NCI-H2029 (cell line): ENCODE results near the gene MEAK7.
A peak's percentile ranks its signal among the peaks of the same experiment; 100 is the strongest.

Experiments
- DNase-seq: peaks from one replicate; lab custom pipeline; 2025; lab: John Stamatoyannopoulos, UW

The MEAK7 gene, protein sequence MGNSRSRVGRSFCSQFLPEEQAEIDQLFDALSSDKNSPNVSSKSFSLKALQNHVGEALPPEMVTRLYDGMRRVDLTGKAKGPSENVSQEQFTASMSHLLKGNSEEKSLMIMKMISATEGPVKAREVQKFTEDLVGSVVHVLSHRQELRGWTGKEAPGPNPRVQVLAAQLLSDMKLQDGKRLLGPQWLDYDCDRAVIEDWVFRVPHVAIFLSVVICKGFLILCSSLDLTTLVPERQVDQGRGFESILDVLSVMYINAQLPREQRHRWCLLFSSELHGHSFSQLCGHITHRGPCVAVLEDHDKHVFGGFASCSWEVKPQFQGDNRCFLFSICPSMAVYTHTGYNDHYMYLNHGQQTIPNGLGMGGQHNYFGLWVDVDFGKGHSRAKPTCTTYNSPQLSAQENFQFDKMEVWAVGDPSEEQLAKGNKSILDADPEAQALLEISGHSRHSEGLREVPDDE

DNA sequence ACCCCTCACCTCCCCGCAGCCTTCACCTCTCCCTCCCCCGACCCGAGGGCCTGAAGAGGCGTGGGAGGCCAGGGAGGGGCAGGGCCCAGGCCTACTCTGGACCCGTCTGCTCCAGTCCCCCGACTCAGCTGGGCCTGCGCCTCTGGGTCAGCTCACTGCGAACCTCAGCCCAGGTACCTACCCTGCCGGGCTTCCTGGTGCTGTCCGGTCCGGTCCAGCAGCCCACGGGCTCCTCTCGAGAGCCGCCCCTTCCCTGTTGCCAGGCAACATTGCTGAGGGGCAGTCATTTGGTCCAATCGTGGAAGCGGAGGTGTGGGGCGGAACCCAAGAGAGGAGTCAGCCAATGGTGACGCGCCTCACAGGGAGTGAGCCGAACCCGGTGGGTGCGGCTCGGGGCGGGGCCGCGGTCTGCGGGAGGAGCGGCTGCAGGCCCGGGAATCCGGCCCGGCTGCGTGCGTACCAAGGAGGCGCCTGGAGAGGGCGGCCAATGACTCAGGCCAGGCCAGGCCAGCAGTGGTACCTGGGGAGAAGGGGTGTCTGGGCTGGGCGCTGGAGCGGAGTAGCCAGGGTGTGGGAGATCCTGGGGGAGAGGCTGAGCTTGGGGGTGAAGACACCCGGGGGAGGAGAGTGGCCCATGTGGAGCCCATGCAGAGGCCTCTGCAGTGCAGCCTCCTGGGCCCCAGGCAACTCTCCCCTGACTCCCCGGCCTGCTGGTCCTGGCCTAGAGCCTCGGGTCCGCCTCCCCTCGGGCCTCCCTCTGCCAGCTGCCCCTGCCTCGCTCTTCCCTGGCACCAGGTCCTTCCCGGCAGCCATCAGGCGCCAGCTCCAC lies at the start of gene MEAK7:
MEAK7 (minus strand) TSS at position 240 of the 829 bp plus-strand sequence. CDS start 6,573 bp downstream, outside the sequence.
- peak; percentile 82 for DNase-seq

DNA sequence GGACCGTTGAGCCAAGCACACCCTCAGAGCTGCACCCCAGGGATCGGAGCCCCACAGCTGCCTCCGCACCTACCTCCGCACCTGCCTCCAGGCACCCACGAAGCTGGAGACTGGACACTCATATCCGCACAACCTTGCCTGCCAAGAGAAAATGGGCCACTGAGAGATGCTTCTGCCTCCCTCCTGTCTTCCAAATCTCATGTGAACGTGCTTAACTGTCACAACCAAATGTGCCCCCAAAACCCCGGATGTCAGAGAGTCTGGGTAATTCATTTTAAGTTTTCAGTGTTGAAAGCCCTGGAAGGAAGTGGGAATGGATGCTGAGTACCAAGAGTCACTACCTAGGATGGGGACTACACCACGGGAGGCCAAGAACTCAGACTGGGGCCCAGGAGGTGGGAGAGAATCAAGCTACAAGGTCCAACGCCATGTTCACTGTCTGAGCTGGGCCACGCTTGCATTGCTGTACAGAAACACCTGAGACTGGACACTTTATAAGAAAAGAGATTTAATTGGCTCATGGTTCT lies 49.5 kb upstream of the MEAK7 start:
- DNase-seq: no peak

DNA sequence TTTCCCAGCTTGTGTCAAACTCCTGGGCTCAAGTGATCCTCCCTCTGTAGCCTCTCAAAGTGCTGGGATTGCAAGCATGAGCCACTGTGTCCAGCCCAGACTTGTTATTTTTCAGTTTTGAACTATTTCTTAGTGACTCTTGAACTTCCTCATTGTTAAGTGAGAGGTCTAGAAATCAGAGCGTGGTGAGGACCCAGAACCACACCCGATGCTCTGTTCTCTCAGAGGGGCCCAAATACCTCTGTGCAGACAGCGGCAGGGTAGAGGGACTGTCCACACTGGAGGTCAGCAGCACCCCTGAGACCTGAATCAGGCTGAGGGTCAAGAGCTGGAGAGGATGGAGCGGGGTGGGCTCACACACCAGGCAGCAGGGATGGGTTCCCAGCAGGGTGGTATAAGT lies 47.7 kb upstream of the MEAK7 start:
- DNase-seq: no peak

DNA sequence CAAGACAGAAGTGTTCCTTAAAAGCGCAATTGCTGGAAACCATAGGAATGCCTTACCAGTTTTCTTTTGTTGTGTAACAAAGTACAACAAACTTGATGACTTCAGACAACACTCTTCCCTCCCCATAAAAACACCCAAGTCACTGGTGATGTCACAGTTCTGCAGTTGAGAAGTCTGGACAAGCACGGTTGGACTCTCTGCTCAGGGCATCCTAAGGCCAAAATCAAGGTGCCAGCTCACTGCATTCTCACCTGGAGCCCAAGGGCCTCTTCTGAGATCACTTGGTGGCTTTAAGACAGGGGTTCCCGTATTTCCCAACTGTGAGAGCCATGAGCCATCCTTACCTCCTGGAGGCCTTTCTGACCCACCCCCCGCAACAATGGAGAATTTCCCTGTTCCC lies 45.6 kb upstream of the MEAK7 start:
- no peak for DNase-seq

DNA sequence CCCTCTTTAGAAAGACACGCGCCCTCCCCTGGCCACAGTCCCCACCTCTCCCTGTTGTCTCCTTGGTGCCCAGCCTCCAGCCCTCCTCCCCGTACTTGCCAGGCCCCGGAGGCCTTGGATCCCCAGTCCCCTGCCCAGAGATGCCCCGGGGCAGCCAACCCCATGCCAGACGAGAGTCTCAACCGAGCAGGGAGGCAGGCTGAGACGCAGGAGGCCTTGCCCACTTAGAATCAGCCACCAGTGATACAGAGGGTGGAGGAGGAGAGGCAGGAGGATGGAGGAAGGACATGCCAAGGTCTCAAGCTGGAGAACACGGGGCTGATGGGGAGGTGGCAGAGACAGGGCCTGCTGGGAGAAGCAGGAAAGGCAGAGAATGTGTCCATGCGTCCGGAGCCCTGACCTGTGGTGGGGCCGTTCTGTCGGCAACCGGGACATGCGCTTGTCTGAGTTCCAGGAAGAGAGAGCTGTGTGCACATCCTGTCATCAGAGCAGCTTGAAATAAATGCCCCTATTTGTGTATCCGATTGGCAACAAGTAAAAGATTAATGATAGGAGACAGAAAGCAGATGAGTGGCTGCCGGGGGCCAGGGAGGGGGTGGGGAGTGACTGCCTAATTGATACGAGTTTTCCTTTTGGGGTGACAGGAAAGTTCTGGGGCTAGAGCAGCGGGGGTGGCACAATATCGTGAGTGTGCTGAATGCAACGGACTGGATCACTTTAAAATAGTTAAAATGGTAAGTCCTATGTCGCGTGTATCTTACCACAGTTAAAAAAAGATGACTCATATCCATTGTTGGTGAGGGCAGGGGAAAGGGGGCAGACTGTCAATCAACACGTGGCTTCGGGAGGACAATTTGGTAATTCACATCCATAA lies 44.7 kb upstream of the MEAK7 start:
- no peak for DNase-seq

DNA sequence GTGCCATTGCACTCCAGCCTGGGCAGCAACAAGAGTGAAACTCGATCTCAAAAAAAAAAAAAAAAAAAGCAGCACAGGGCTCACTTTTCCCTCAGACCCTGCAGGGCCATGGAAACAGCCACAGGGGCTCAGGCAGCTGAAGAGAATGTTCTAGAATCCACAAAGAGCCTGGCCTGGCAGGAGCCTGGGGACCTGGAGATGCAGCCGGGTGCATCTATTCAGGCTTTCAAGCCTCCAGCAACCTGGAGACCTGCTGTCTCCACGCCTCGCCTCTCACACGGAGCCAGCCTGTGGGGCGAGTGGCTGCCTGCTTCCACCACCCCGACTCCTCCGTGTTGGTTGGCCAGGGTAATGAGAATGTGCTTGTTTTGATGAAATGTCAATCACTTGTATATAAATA lies 44.0 kb upstream of the MEAK7 start:
- DNase-seq: no peak

DNA sequence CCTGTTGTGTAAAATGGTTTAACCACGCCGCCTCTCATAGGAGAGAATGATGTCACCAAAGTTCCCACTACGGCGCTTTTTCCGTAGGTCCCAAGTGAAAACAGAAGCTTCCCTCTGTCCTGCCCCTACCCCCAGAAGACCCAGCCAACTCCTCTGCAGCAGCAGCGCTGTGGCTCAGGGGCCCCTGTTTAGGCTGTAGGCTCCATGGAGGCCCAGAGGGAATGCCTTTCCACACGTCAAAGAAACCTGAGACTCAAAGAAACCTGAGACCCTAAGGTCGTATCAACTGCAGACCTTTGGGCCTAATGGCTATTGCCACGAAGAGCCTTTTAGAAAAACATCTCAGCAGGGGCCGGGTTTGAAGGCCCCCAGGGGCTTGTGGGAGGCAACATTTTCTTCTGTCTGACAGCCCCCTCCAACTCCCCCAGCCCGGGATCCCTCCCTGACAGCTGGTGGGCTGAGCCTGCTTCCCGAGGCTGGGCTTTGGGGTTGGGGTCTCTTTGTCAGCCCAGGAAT lies 43.1 kb upstream of the MEAK7 start:
- no peak for DNase-seq

DNA sequence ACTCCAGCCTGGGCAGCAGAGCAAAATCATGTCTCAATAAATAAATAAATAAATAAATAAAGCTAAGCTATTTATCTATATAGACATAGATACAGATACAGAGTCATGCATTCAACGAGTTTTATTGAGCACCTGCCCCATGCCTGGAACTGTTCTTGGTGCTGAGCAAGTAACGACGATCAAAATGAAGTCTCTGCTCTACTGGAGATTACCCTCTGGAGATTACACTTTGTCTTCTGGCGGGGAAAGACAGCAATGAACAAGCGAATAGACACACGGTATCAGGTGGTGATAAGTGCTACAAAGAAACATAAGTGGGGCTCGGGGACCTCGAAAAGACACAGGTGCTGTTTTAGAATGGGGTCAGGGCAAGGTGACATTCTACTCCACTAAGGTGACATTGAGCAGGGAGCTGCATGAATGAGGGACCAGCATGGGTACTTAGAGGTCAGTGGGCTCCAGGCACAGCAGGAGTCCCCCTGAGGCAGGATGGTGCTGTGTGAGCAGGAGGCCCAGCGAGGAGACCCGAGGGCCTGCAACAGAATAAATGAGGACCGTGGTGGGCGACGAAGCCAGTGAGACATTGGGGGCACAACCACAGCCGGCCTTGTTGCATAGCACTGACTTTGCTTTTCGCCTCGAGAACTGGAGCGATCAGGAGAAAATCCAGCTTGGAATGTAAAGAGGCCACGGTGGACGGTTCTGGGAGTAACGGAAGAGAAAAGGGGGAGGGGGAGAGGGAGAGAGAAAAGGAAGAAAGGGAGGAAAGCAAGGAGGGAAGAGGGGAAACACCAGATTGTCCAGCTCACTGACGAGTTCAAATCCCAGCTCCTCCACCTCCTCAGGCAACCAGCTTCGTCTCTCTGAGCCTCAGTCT lies 42.4 kb upstream of the MEAK7 start:
- DNase-seq: no peak

DNA sequence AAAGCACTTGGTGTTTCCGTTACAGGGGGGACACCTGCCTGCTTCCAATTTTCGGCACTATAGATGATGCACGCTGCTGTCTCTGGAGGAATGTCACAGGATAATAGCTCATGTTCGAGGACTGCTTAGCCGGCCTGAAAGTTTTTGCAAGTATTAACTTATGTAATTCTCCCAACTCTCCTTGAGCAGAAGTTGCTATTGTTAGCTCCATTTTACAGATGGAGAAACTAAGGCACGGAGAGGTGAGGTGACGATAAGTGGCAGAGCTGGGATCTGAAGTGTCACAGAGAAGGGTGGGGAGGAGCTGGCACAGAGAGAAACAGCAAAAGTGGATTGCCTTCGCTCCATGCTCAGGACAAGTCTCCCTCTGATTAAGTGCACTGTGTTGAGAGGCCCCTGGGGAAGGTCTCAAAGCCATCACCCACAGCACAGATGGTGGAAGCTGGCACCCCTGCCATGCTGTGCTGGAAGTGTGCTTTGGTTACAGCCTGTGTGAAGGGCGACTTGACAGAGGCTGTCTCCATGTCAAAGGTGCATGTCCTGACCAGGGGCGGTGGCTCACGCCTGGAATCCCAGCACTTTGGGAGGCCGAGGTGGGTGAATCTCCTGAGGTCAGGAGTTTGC lies 40.8 kb upstream of the MEAK7 start:
- no peak for DNase-seq

DNA sequence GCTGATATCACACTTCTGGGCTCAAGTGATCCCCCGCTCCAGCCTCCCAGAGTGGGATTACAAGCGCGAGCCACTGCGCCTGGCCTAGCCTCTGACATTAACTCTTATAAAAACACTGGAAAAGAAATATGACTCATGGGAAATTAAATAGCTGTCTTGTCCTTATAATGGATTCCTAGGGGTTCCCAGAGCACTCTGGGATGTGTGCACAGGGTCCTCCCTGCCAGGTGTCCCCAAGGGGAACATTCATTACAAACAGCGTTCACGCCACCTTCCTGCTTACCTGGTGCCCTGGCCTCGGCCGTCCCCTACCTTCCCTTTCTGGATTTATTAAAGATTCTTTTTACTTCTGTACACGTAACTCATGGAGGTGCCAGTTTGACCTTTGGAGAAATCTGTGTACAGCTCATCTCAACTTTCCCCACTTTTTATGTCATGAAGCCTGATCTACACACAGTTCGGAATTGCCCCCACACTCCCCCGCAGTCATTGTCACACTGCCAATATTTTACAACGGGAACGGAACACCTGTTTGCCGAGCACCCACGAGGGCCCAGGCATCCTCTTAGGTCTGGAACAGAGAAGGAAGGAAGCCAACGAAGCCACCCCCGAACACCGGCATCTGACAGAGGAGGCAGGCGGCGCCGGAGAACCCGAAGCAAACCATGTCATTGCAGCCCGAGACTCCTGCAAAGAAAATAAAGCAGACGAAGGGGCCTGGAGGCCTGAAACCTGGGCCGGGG lies 39.7 kb upstream of the MEAK7 start:
- peak; percentile 4 for DNase-seq

DNA sequence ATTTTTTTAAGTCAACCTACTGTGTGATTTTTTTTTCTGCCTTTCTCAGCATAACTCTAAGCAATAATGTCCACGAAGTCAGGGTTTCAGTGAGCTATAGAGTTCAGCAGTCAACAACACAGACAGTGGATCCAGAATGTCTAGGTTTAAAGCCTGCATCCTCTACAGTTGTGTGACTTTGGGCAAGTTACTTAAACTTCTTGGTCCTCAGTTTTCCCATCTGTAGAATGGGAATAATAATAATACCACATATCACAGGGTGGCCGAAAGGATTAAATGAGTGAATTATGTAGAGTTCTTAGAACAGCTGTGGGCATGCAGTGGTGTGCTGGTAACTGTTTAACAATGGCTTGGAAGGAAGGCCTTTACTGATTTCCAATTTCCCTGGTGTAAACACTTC lies 38.8 kb upstream of the MEAK7 start:
- DNase-seq: no peak

DNA sequence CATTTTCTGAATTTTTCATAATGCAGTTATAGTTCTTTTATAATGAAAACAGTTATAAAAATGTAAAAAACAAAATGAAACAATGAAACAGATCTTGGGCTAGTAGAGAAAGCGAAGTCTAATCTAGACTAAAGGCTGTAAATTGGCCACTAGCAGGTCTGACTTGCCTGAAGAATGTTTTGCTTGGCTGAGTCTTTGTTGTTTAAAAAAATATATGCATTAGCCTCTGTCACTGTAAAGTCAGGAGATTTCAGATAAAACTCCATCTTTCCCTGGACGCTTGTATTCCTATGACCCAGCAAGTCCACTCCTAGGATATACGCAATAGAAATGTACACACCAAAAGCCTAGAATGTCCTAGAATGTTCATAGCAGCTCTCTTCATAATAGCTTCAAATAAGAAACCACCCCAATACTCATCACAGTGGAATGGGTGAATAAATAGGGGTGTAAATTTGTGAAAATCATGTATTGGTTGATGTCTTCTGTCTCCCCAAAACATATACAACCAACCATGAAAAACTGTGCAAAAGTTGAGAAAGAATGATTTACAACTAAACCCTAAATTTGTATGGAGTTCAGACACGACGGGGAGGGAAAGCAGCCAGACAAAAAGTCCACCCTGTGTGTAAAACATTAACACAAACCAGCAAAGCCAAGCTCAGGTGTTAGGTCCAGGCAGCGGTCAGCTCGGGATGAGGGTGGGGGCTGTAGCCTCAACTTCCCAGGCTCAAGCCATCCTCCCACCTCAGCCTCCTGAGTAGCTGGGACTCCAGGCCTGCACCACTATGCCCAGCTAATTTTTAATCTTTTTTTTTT lies 37.7 kb upstream of the MEAK7 start:
- no peak for DNase-seq

DNA sequence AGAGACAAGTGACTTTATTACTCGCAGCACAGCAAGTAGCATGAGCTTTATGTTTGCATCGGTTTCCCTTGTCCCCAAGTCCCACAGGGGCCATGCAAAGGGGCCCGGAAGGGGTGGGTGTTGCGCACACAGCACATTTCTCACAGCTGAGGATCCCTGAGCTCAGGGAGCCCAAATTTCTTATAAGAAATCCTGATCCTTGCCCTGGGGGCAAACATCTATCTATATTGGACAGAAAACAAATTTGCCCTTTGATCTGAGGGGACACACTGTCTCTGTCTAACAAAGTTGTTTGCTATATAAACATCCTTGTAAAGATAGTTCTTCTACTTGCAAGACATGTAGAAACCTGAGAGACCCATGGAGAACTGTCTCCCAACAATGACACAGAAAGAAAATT lies 35.7 kb upstream of the MEAK7 start:
- DNase-seq: no peak

DNA sequence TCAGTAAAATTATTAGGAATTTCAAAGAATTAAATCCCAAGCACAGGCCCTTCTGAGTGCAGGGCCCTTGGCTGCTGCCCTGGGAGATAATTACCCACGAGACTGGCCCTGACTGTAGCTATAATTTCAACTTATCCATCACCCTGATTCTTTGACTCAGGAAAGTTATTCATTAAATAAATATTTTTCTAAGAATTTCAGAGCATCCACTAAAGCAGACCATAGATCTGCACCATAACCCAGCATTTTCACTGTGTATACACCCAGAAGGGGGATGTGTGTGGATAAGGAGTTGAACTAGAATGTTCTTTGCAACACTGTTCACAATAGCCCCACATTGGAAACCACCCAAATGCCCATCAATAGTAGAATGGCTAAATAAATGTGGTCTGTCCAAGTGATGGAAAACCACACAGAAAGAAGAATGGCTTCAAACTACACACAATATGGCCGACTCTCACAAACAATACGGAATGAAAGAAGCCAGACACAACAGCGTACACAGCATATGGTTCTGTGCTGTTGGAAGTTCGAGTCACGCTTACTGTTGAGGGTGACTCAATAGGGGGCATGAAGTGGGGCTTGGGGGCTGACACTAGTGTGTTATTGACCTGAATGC lies 33.9 kb upstream of the MEAK7 start:
- no peak for DNase-seq

DNA sequence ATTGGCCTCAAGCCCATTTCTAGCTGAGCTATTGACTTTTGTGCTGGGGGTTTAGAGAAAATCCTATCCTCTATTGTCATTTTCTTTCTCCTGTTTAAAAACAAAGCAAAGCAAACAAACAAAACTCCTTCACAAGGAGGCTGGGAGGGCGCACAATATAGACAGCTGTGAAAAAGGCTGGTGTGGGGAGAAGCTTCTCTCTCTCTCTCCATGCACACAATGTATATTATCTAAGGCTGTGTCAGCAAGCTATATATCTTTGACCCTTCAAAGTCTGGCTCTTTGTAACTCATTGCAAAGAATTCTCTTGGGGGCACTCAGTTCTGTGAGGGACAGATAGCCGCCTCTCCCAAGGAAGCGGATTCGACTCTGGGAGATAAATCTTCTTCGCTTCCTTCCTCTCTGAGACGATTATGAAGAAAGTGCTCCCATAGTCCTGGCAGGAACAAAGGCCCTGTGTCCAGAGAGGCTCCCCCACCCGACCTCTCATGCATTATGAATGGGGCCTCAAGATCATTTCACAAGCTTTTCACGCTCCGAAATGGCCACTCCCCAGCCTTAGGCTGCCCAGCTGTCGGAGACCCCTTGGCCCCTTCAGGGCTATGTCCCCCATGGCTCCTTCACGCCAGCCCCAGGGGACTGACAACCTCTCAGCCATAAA lies 33.2 kb upstream of the MEAK7 start:
- no peak for DNase-seq

DNA sequence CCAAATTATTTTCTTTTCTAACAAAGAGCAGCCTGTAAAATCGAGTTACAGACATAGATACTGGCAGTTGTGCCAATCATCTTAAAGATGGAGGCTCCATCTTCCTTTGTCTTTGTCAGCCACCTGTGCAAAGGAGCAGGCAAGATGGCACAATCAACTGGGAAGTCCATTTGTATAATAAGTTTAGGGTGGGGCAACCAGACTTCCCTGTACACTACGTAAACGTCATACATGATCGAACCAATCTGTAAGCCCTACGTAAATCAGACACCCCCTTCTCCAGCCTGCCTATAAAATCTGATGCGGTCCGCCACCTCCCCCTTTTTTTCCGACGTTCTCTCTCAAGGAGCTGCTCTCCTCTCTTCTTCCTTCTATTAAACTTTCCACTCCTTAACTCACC lies 31.4 kb upstream of the MEAK7 start:
- DNase-seq: no peak

DNA sequence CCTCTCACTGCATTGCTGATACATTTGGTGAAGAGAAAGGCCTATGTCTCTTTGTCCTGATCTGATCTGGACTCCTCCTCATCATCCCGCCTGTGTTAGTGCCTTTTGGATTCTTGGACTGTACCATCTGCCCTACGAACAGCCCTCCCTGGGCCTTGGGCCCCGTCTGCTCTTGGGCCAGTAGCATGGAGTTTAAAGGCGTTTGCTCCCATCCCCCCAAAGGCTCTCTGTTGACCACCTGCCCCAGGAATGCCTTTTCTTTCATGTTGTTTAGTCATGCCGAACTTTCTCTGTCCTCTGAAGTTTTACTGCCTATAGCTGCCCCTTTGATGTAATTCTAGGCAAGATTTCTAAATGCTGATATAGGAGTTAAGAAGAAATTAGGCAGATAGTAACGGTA lies 30.9 kb upstream of the MEAK7 start:
- no peak for DNase-seq

DNA sequence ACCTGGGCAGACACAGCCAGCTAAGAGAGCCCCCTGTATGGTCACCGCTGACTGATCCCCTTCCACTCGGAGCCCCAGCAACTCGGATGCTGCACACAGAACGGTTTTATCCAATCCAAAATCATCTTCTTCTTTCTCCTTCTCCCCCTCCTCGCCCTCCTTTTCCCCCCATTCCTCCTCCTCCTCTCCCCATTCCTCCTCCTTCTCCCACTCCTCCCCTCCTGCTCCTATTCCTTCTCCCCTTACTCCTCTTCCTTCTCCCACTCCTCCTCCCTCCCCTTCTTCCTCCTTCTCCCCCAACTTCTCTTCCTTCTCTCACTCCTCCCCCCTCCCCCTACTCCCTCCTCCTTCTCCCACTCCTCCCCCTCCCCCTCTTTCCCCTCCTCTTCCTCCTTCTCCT lies 30.4 kb upstream of the MEAK7 start:
- DNase-seq: no peak
